ENCODE results near the gene TENT5A. TPM values are rescaled to one million over a fixed set of nuclear protein-coding genes. Genes with fewer than 3 reads are reported as not detected.

The TENT5A gene
- total RNA-seq, 1 donor from 2014 or later = 26.6 TPM

DNA sequence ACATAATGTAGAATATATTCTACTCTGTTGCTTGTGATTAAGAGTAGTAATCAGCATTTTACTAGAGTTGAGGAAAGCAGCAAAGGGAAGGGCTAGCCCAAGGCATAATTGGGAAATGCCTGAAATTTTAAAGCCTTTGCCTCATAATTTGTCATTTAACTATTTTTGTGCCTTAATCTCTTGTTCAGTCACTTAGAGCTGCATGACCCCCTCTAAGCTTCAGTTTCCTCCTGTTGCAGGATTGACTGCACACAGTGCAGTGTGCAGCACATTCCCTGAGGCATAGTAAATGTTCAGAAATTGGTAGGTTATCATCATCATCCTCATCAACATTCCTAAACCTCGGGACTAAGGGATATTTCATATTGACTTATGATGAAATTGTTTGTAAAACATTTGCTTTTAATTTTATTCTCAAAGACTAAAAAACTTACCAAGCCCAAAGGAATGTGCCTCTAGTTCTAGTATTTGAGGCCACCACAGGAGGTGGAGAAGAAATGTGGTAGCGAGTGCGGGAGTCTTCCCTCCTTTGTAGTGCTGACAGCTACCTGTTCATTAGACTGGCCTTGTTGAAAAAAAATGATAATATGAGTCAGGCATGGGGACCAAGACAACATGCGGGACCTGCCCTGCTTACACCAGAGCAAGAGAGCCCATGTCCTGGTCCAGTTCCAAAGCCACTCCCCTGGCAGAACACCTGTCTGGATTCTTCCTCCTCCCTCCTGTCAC, 14.8 kb upstream of the TENT5A start:
- no peak overlapping the region for H3K4me3 ChIP-seq
- no peaks in the 10 kb centered on the region for H3K36me3 ChIP-seq
- intact Hi-C loops (cut with DNase I) = no loop called here
- H3K9me3 ChIP-seq = no peaks in the 10 kb centered on the region
- TF ChIP-seq, protein P1, sequence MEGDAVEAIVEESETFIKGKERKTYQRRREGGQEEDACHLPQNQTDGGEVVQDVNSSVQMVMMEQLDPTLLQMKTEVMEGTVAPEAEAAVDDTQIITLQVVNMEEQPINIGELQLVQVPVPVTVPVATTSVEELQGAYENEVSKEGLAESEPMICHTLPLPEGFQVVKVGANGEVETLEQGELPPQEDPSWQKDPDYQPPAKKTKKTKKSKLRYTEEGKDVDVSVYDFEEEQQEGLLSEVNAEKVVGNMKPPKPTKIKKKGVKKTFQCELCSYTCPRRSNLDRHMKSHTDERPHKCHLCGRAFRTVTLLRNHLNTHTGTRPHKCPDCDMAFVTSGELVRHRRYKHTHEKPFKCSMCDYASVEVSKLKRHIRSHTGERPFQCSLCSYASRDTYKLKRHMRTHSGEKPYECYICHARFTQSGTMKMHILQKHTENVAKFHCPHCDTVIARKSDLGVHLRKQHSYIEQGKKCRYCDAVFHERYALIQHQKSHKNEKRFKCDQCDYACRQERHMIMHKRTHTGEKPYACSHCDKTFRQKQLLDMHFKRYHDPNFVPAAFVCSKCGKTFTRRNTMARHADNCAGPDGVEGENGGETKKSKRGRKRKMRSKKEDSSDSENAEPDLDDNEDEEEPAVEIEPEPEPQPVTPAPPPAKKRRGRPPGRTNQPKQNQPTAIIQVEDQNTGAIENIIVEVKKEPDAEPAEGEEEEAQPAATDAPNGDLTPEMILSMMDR (IDR thresholded peaks at IDR 0.05) = no peak
- no peak overlapping the region for H3K27ac ChIP-seq
- DNase-seq (peak; percentile 44), ATAC-seq (peak; percentile 34 to 53)
- H3K4me1 ChIP-seq = peaks cover 23% of the 10 kb centered on the region
- H3K27me3 ChIP-seq (ENCODE audit: low read depth) = no peaks in the 10 kb centered on the region

GRCh38 chr6:81766482-81767069, 14.1 kb upstream of the TENT5A start:
- ATAC-seq (peak; percentile 61 to 86), DNase-seq (no peak)
- peaks cover 23% of the 10 kb centered on the region for H3K4me1 ChIP-seq
- H3K27me3 ChIP-seq (ENCODE audit: low read depth) = no peaks in the 10 kb centered on the region
- intact Hi-C loops (cut with DNase I) = no loop called here
- H3K36me3 ChIP-seq = no peaks in the 10 kb centered on the region
- H3K27ac ChIP-seq = peak overlapping the region; percentile 19
- H3K9me3 ChIP-seq = no peaks in the 10 kb centered on the region
- no peak overlapping the region for H3K4me3 ChIP-seq
- TF ChIP-seq, protein P1 (IDR thresholded peaks at IDR 0.05) = no peak

DNA sequence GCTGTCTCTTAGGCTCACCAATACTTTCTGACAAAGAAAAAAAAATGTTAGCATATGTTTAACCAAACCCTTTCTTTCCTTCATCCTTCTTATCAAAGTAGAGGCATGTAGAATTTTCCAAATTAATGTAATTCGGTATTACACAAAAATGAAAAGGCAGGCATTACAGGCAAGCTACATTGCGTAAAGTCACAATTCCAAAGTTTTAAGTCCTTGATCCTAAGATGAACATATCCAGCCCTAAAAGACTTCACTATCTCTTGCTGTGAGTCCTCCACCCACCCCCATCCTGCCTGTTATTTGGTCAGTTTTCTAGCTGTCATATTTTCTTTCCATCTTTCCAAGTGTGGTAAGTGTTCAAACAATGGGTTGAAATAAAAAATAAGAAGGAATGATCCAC, 12.1 kb upstream of the TENT5A start:
- H3K4me1 ChIP-seq = peaks cover 23% of the 10 kb centered on the region
- ATAC-seq = no peak
- intact Hi-C loops (cut with DNase I) = no loop called here
- TF ChIP-seq, protein P1 (IDR thresholded peaks at IDR 0.05) = no peak
- H3K27me3 ChIP-seq (ENCODE audit: low read depth) = no peaks in the 10 kb centered on the region
- no peaks in the 10 kb centered on the region for H3K36me3 ChIP-seq
- no peak overlapping the region for H3K4me3 ChIP-seq
- no peak overlapping the region for H3K27ac ChIP-seq
- no peak for DNase-seq
- H3K9me3 ChIP-seq = no peaks in the 10 kb centered on the region

- TF ChIP-seq, protein P1 (IDR thresholded peaks at IDR 0.05) = no peak
- H3K9me3 ChIP-seq = no peaks in the 10 kb centered on the region
- H3K36me3 ChIP-seq = no peaks in the 10 kb centered on the region
- no peak overlapping the region for H3K27ac ChIP-seq
- H3K4me1 ChIP-seq = peaks cover 23% of the 10 kb centered on the region
- ATAC-seq (no peak), DNase-seq (no peak)
- intact Hi-C loops (cut with DNase I) = no loop called here
- H3K27me3 ChIP-seq (ENCODE audit: low read depth) = no peaks in the 10 kb centered on the region
- no peak overlapping the region for H3K4me3 ChIP-seq
These were observed 11.5 kb upstream of the TENT5A start for GRCh38 chr6:81763968-81764367.

DNA sequence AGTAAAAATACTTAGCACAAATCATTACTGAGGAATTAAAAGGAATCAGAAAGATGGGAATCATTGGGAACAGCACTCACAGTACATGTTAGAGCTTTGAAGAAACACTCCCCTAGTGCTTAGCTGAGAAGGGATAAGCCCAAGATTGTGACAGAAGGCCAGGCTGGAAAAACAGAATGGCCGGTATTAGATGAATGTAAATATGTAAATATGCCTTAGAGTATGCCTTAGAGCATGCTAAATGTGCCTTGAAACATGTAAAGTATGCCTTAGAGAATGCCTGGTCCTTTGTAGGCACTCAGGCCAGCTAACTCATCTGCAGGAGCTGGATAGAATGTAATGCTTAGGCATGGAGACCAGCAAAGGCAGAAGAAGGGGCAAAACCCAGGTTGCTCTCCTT, 10.6 kb upstream of the TENT5A start:
- H3K9me3 ChIP-seq = no peaks in the 10 kb centered on the region
- TF ChIP-seq, protein P1 (IDR thresholded peaks at IDR 0.05) = no peak
- H3K27ac ChIP-seq = no peak overlapping the region
- no peaks in the 10 kb centered on the region for H3K27me3 ChIP-seq (ENCODE audit: low read depth)
- no peak for DNase-seq
- no peaks in the 10 kb centered on the region for H3K36me3 ChIP-seq
- ATAC-seq = no peak
- intact Hi-C loops (cut with DNase I) = no loop called here
- peaks cover 23% of the 10 kb centered on the region for H3K4me1 ChIP-seq
- no peak overlapping the region for H3K4me3 ChIP-seq

All from lower lobe of right lung (tissue), 2 donors.